HG02885 (cell line): Measurements from ENCODE around the gene RFLNA.

Experiments used
- ATAC-seq: cut with Tn5 transposase; IDR thresholded peaks from one replicate; pipeline ENCODE4 v1.9.1; 2021; ENCODE audit warnings: mild to moderate bottlenecking; ENCODE audit not compliant: unreplicated experiment, poor library complexity

The RFLNA gene

GRCh38 chr12:124334976-124335375 lies 40.1 kb downstream of the RFLNA start:
- ATAC-seq = no peak

- no peak for ATAC-seq
These were observed 40.7 kb downstream of the RFLNA start for GRCh38 chr12:124335426-124336183.

GRCh38 chr12:124336184-124336437 lies 41.2 kb downstream of the RFLNA start:
- ATAC-seq = no peak

- ATAC-seq = no peak
These were observed 42.0 kb downstream of the RFLNA start for GRCh38 chr12:124336742-124337520.

- no peak for ATAC-seq
These were observed 42.7 kb downstream of the RFLNA start for GRCh38 chr12:124337622-124338021.

GRCh38 chr12:124338448-124338847 lies 43.6 kb downstream of the RFLNA start:
- ATAC-seq = no peak

GRCh38 chr12:124338876-124339603 lies 44.1 kb downstream of the RFLNA start:
- ATAC-seq = no peak

GRCh38 chr12:124340080-124340900 lies 45.4 kb downstream of the RFLNA start:
- no peak for ATAC-seq

- no peak for ATAC-seq
These were observed 46.8 kb downstream of the RFLNA start for GRCh38 chr12:124341645-124342069.

GRCh38 chr12:124344022-124344421 lies 49.1 kb downstream of the RFLNA start:
- no peak for ATAC-seq

- ATAC-seq = no peak
These were observed 49.6 kb downstream of the RFLNA start for GRCh38 chr12:124344526-124344925.

GRCh38 chr12:124345795-124346194 lies 50.9 kb downstream of the RFLNA start:
- ATAC-seq = no peak

- no peak for ATAC-seq
These were observed 51.7 kb downstream of the RFLNA start for GRCh38 chr12:124346425-124347168.

GRCh38 chr12:124347335-124347734 lies 52.4 kb downstream of the RFLNA start:
- no peak for ATAC-seq

- no peak for ATAC-seq
These were observed 53.1 kb downstream of the RFLNA start for GRCh38 chr12:124347805-124348658.

GRCh38 chr12:124348659-124349380 lies 53.9 kb downstream of the RFLNA start:
- no peak for ATAC-seq

GRCh38 chr12:124350491-124350890 lies 55.6 kb downstream of the RFLNA start:
- ATAC-seq = no peak

- no peak for ATAC-seq
These were observed 56.5 kb downstream of the RFLNA start for GRCh38 chr12:124351422-124351821.
